GM23338 (cell line): ENCODE results near the gene DHRS3. TPM values are rescaled to one million over a fixed set of nuclear protein-coding genes. Genes with fewer than 3 reads are reported as not detected.

ENCODE experiments used
- ATAC-seq: fragments of 200-7000 bp; cut with Tn5 transposase; 3 replicates; pipeline ENCODE4 v1.9.1; 2020
- DNase-seq: peaks from one replicate; pipeline ENCODE4 v3.0.0-alpha.2; 2015; ENCODE audit warnings: low spot score
- H2AFZ ChIP-seq: fragments of 200-600 bp; sonication (generic); 2 replicates; pipeline ENCODE4 v1.8.0; 2016; ENCODE audit warnings: antibody characterized with exemption, mild to moderate bottlenecking, moderate library complexity
- H3F3A ChIP-seq: fragments of 200-600 bp; sonication (generic); replicated peaks from 2 replicates; pipeline ENCODE4 v1.8.0; 2017; ENCODE audit warnings: antibody characterized with exemption, mixed run types, low read depth
- H3K27ac ChIP-seq: fragments of 200-600 bp; sonication (generic); 2 replicates; pipeline ENCODE4 v1.6.1; 2016; ENCODE audit warnings: low read depth
- H3K27me3 ChIP-seq: fragments of 200-600 bp; sonication (generic); 2 replicates; pipeline ENCODE4 v1.8.0; 2016; ENCODE audit warnings: mild to moderate bottlenecking, mixed run types, moderate library complexity; ENCODE audit not compliant: insufficient read depth
- H3K36me3 ChIP-seq: fragments of 200-600 bp; sonication (generic); 2 replicates; pipeline ENCODE4 v1.8.0; 2016; ENCODE audit warnings: mild to moderate bottlenecking; ENCODE audit not compliant: insufficient read depth
- H3K4me1 ChIP-seq: fragments of 200-600 bp; sonication (generic); 2 replicates; pipeline ENCODE4 v1.8.0; 2016; ENCODE audit warnings: mild to moderate bottlenecking, moderate library complexity; ENCODE audit not compliant: insufficient read depth
- H3K4me2 ChIP-seq: fragments of 200-600 bp; sonication (generic); 2 replicates; pipeline ENCODE4 v1.7.1; 2017; ENCODE audit warnings: mixed run types
- H3K4me3 ChIP-seq: fragments of 200-600 bp; sonication (generic); 2 replicates; pipeline ENCODE4 v1.6.1; 2016; ENCODE audit warnings: mixed run types
- H3K79me2 ChIP-seq: fragments of 200-600 bp; sonication (generic); replicated peaks from 2 replicates; pipeline ENCODE4 v1.8.0; 2017; ENCODE audit warnings: mild to moderate bottlenecking; ENCODE audit not compliant: insufficient read depth
- H3K9me2 ChIP-seq: fragments of 200-600 bp; sonication (generic); 2 replicates; pipeline ENCODE4 v1.8.0; 2017; ENCODE audit not compliant: insufficient read depth
- H4K20me1 ChIP-seq: fragments of 200-600 bp; sonication (generic); replicated peaks from 2 replicates; pipeline ENCODE4 v1.8.0; 2017; ENCODE audit warnings: mild to moderate bottlenecking; ENCODE audit not compliant: insufficient read depth
- H3K27ac Mint-ChIP-seq: 2 replicates; pipeline ENCODE4 v1.8.0; 2020; ENCODE audit warnings: inconsistent platforms, mild to moderate bottlenecking, moderate library complexity, mixed read lengths
- H3K27me3 Mint-ChIP-seq: 3 replicates; pipeline ENCODE4 v1.8.0; 2022; ENCODE audit warnings: low read depth, mild to moderate bottlenecking, moderate library complexity, mixed read lengths, inconsistent platforms; ENCODE audit not compliant: insufficient read depth, poor library complexity
- H3K36me3 Mint-ChIP-seq: 3 replicates; pipeline ENCODE4 v1.8.0; 2021; ENCODE audit warnings: low read depth, mild to moderate bottlenecking, inconsistent platforms, moderate library complexity, mixed read lengths
- H3K4me1 Mint-ChIP-seq: 3 replicates; pipeline ENCODE4 v1.8.0; 2020; ENCODE audit warnings: mild to moderate bottlenecking, inconsistent platforms, mixed read lengths
- H3K4me3 Mint-ChIP-seq: 3 replicates; pipeline ENCODE4 v1.8.0; 2021; ENCODE audit warnings: moderate library complexity, mild to moderate bottlenecking, inconsistent platforms, mixed read lengths
- H3K9me3 Mint-ChIP-seq: 3 replicates; pipeline ENCODE4 v1.8.0; 2020; ENCODE audit warnings: moderate library complexity, mild to moderate bottlenecking, inconsistent platforms, mixed read lengths
- CREB1 ChIP-seq: fragments of 250-450 bp; sonication (Bioruptor Pico); IDR thresholded peaks from 2 replicates; pipeline ENCODE4 v1.5.0; 2020; ENCODE audit warnings: low read depth, mild to moderate bottlenecking, moderate library complexity
- ETS1 ChIP-seq: IDR thresholded peaks from 2 replicates; pipeline ENCODE4 v1.6.1; 2016; ENCODE audit warnings: antibody characterized with exemption
- EZH2 ChIP-seq: fragments of 200-600 bp; sonication (generic); IDR thresholded peaks from one replicate; pipeline ENCODE4 v1.8.0; 2017; ENCODE audit warnings: antibody characterized with exemption, mild to moderate bottlenecking, low read depth; ENCODE audit not compliant: unreplicated experiment
- EZH2phosphoT487 ChIP-seq: fragments of 200-600 bp; sonication (generic); IDR thresholded peaks from one replicate; pipeline ENCODE4 v1.8.1; 2018; ENCODE audit warnings: antibody characterized with exemption; ENCODE audit not compliant: unreplicated experiment
- JUNB ChIP-seq: IDR thresholded peaks from one replicate; pipeline ENCODE4 v1.6.1; 2016; ENCODE audit warnings: antibody characterized with exemption; ENCODE audit not compliant: unreplicated experiment
- REST ChIP-seq: IDR thresholded peaks from one replicate; pipeline ENCODE4 v1.6.1; 2018; ENCODE audit warnings: antibody characterized with exemption; ENCODE audit not compliant: unreplicated experiment
- STAT1 ChIP-seq: IDR thresholded peaks from one replicate; pipeline ENCODE4 v1.6.1; 2016; ENCODE audit warnings: antibody characterized with exemption; ENCODE audit not compliant: unreplicated experiment
- ZNF114 ChIP-seq: fragments of 250-450 bp; sonication (Bioruptor Pico); IDR thresholded peaks from 2 replicates; pipeline ENCODE4 v1.5.0; 2020; ENCODE audit warnings: mild to moderate bottlenecking, moderate library complexity
- ZNF331 ChIP-seq: fragments of 250-450 bp; sonication (Bioruptor Pico); IDR thresholded peaks from 2 replicates; pipeline ENCODE4 v1.5.0; 2020; ENCODE audit warnings: low read depth, mild to moderate bottlenecking, moderate library complexity
- ZNF462 ChIP-seq: fragments of 250-450 bp; sonication (Bioruptor Pico); IDR thresholded peaks from 2 replicates; pipeline ENCODE4 v1.5.0; 2020; ENCODE audit warnings: mild to moderate bottlenecking, moderate library complexity
- polyA plus RNA-seq: library from polyadenylated mRNA; unstranded; fragments of >200 nt; fragmentation: Nextera tagmentation; extraction: Ambion mirVana; gene quantifications from 2 replicates; pipeline ENCODE4 v1.2.1, GENCODE V29; 2016
- total RNA-seq: library from RNA; depleted of rRNA; stranded (reverse); fragments of >200 nt; shearing (Covaris generic); gene quantifications from 2 replicates; pipeline ENCODE4 v1.2.3, GENCODE V29; 2014
- TF ChIP-seq, protein P1 (sequence below), 2 experiments: fragments of 200-600 bp in 1 of 2; sonication (generic) in 1 of 2; conservative IDR thresholded peaks; 2 replicates each; pipeline versions ENCODE4 v1.5.1 to v1.6.1; 2016 to 2017; ENCODE audit warnings: antibody characterized with exemption in 2 of 2, low read depth in 2 of 2, mild to moderate bottlenecking in 2 of 2, moderate library complexity in 1 of 2

Gene DHRS3
- total and polyA plus RNA-seq, 2 experiments from 2014 or later, result 21.0 to 26.0 TPM

GRCh38 chr1:12665511-12665910 is 47.5 kb upstream of the DHRS3 start:
- 0 out of 2 replicates have a peak, but pooled peaks cover 4% of the 10 kb centered on the region for H3K9me2 ChIP-seq
- Mint-ChIP-seq H3K9me3 (peaks cover 16% of the 10 kb centered on the region), H3K27me3 (no peaks in the 10 kb centered on the region), H3K27ac (no peak overlapping the region), H3K36me3 (peaks cover 6% of the 10 kb centered on the region), H3K4me1 (peaks cover 3% of the 10 kb centered on the region; the same call in 1 of the 3 replicates), H3K4me3 (no peak overlapping the region)
- H2AFZ ChIP-seq, result peak overlapping the region; percentile 56; the same call in 1 of the 2 replicates
- H3K4me3 ChIP-seq, result no peak overlapping the region
- no peaks in the 10 kb centered on the region for H3K36me3 ChIP-seq
- DNase-seq (no peak), ATAC-seq (no peak)
- H3K27me3 ChIP-seq, result no peaks in the 10 kb centered on the region
- H4K20me1 ChIP-seq, result no peaks in the 10 kb centered on the region
- H3K79me2 ChIP-seq, result no peaks in the 10 kb centered on the region
- no peaks in the 10 kb centered on the region for H3F3A ChIP-seq
- H3K4me1 ChIP-seq, result no peaks in the 10 kb centered on the region
- no peak for TF ChIP-seq ZNF331 (CRISPR knock-in tag)
- TF ChIP-seq STAT1, result no peak
- TF ChIP-seq ZNF114, result no peak
- TF ChIP-seq ZNF462 (CRISPR knock-in tag), result no peak
- TF ChIP-seq JUNB, result no peak
- TF ChIP-seq ETS1, result no peak
- TF ChIP-seq EZH2, result no peak
- TF ChIP-seq CREB1 (CRISPR knock-in tag), result no peak
- TF ChIP-seq REST, result no peak
- TF ChIP-seq, protein P1, sequence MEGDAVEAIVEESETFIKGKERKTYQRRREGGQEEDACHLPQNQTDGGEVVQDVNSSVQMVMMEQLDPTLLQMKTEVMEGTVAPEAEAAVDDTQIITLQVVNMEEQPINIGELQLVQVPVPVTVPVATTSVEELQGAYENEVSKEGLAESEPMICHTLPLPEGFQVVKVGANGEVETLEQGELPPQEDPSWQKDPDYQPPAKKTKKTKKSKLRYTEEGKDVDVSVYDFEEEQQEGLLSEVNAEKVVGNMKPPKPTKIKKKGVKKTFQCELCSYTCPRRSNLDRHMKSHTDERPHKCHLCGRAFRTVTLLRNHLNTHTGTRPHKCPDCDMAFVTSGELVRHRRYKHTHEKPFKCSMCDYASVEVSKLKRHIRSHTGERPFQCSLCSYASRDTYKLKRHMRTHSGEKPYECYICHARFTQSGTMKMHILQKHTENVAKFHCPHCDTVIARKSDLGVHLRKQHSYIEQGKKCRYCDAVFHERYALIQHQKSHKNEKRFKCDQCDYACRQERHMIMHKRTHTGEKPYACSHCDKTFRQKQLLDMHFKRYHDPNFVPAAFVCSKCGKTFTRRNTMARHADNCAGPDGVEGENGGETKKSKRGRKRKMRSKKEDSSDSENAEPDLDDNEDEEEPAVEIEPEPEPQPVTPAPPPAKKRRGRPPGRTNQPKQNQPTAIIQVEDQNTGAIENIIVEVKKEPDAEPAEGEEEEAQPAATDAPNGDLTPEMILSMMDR (conservative IDR thresholded peaks at IDR 0.05; ENCODE audit: low read depth in 2 of 2), result no peak
- no peak for TF ChIP-seq EZH2phosphoT487
- H3K4me2 ChIP-seq, result no peak overlapping the region
- H3K27ac ChIP-seq, result no peak overlapping the region
